GM12874 (cell line): ENCODE data around the gene DCHS2.

ENCODE experiments used
- TF ChIP-seq, protein P1 (sequence below): IDR thresholded peaks from 2 replicates; pipeline ENCODE4 v1.5.1; 2011; ENCODE audit warnings: low read depth, mild to moderate bottlenecking, control low read depth, low read length, moderate library complexity; ENCODE audit not compliant: insufficient read depth

The DCHS2 gene, protein sequence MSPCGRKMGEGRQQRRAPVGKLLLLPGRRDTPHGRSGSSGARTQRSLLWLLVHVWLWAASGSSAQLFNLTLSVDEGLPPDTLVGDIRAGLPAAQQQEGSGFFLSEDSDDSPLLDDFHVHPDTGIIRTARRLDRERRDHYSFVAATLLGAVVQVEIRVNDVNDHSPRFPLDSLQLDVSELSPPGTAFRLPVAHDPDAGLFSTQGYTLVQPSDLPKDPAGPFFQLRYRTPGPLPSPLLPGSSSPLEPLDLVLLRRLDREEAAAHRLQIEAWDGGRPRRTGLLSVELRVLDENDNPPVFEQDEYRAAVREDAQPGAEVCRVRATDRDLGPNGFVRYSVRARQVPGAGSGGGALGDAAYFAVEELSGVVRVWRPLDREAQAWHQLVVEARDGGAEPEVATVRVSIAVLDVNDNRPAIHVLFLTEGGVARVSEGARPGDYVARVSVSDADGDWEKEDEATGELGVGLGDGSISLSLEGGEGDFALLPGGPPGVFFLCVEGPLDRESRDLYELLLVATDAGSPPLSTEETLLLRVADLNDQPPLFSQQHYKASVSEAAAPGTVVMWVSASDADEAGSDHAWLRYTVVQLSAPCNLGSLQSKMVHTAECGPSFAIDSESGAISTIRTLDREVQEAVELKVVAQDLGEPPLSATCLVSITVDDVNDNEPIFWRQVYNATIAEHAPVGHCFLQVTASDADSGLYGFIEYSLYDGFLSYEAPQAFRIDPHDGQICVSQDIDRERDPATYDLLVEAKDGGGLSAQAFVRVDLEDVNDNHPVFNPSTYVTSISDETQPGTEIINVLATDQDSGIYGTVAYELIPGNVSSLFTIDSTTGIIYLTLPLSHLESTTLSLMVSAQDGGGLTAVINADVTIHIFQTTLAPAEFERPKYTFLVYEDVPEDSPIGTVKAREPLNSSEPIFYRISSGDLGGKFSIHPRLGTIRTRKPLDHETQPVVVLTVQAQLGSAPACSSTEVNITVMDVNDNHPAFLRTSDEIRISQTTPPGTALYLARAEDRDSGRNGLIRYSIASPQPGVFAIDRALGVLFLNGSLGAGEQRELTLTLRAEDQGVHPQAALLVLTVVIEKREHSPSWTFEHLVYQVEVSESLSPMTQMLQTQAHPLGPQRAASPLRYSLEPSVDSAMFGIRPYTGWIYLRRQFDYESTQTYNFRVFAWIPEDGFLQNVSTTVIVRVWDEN (N-terminal part only)

DNA sequence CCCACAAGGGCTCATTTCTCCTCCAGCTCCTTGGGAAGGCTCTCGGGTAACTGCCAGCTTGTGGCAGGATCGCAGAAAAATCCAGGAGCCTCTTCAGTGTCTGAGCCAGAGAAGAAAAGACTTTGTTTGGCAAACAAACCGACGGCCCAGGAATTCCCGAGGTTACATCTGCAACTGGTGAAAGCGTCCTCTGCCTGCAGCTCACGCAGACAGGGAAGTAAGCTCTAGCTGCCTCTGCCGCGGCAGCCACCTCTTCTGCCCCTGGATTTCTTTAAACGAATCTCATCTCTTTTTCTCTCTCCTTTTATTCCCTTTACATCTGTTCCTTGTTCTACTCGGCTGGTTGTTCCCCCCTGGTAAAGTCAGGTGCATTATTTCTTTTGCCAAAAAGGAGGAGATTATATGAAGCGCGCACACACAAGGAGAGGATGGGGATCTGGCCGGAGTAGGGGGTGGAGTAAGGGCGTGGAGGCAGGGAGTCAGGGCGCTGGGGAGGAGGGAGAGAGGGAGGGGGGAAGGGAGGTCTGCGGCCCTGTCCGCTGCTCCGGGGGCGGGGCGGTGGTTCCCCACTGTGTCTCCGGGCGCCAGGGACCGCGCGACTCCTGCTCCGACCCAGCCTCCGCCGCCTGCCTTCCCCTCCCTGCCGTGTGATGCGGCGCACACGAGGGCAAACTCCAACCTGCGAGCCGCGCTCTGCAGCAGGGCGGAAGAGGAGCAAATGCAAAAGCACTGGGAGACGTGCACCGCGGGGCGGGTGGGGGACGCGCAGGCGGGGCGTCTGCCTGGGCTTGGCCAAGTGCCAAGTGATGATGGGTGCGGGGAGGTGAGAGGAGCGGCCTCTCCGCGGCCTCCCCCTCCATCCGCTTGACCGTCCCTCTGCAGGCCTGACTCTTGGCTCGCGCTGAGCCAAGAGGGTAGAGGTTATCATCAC, at the start of gene DCHS2:
Gene DCHS2 (minus strand): TSS at position 459 of the 931 bp plus-strand sequence. CDS start 444 bp downstream, at position 15.
- TF ChIP-seq, protein P1, sequence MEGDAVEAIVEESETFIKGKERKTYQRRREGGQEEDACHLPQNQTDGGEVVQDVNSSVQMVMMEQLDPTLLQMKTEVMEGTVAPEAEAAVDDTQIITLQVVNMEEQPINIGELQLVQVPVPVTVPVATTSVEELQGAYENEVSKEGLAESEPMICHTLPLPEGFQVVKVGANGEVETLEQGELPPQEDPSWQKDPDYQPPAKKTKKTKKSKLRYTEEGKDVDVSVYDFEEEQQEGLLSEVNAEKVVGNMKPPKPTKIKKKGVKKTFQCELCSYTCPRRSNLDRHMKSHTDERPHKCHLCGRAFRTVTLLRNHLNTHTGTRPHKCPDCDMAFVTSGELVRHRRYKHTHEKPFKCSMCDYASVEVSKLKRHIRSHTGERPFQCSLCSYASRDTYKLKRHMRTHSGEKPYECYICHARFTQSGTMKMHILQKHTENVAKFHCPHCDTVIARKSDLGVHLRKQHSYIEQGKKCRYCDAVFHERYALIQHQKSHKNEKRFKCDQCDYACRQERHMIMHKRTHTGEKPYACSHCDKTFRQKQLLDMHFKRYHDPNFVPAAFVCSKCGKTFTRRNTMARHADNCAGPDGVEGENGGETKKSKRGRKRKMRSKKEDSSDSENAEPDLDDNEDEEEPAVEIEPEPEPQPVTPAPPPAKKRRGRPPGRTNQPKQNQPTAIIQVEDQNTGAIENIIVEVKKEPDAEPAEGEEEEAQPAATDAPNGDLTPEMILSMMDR: no peak

DNA sequence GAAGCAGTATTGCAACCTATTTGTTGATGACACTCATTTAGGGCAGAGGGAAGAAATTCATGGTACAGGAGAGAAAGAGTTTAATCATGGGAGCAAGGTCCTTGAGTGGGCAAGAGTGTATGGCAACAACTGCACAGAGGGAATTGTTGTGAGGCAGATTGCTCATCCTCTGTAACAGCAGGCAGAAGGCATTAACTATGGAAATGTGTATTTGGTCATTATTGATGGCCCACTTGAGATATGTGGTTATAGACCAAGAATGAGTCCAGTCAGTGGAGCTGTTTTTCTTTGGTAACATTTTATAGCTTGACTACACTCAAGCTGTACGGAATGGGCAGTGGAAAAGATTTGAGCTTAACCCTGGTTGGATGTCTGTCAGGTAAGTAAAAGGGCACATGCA, 42.7 kb upstream of the DCHS2 start:
- TF ChIP-seq, protein P1: no peak

DNA sequence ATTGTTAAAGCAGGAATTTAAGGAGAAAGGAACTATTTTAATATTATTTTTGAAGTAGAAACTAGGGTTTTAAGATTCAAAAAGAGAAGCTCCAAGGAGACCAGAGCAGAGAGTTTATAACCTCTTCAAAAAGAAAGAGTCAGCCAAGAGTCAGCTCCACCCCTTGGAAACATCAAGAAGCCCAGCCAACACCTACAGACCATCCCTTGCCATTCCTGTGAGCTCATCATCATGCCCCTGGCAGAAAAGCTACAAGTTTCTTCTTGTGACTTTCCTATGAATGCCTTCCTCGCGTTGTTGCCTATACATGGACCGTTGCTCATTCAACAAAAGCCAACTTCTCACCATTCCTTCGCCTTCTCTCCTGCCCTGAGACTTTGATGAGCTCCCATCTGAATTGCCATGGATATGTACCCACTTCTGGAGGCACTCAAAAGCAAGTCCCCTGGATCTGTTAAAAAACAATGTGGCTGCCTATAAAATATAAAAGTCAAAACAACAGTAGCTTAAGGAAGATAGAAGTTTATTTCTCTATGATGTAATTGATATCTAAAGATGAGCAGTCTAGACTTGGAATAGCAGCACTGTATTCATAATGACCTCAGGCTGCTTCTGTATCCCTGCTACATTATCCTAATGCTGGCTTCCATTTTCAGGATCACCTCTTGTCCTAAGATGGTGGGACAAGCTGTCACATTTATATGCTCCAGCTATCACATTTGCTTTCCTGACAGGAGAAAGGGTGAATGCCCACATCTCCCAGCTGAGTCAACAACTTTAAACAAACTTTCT, 38.3 kb upstream of the DCHS2 start:
- TF ChIP-seq, protein P1: no peak

DNA sequence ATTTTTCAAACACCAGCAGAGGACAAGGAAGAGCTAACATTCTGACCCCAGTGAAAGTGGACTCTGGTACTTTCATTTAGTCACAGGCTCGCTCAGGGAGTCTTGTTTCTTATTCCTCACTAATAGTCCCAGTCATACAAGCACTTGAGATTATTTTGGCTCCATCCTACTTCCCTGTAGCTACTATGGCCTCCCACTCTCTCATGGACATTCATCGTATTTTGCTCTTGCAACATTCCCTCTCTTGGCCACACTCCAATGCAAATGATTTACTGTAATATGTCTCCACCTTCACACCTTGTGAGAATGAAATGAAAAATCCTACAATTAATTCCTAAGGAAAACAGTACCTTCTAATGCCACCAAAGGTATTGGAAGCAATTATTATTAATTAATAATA, 37.3 kb upstream of the DCHS2 start:
- TF ChIP-seq, protein P1: no peak

DNA sequence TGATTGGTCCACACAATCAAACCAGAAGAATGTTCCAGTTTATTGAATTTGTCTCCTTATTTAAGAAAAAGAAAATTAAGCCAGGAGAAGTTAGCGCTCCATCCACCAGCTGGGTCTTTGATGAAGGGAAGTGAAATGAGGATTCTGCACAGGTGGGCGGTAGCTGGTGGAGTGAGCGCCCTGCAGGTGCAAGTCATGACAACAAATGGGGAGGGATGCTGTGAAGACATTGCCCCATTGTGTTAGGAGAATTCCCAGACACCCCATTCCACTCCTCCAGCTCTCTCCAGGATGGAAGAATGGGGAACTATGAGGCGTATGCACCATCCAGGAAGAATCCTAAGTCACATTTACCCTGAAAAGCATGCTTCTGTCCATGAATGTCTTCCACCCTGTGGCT, 35.7 kb upstream of the DCHS2 start:
- TF ChIP-seq, protein P1: no peak

DNA sequence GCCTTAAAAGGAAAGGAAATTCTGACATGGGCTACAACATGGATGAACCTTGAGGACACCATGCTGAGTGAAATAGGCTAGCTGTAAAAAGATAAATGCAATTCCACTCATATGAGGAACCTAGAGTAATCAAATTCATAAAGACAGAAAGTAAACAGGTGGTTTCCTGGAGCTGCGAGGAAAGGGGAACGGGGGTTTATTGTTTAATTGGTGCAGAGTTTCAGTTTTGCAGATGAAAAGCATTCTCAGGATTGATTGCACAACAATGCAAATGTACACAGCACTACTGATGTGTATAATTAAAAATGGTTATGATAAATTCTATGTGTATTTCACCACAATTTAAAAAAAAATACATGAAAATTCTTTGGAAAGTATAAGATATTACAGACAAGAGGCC, 34.6 kb upstream of the DCHS2 start:
- TF ChIP-seq, protein P1: no peak
